ENCODE measurements around the gene TMEM129. TPM values are rescaled to one million over a fixed set of nuclear protein-coding genes. Genes with fewer than 3 reads are reported as not detected.
"Not testable (repeated sequence)": the region's sequence is repeated elsewhere in the genome, so short reads cannot be mapped to it uniquely, and the experiment has no call there.

The TMEM129 gene
- total RNA-seq, 2 donors from 2014 or later, result 20.4 to 22.1 TPM

DNA sequence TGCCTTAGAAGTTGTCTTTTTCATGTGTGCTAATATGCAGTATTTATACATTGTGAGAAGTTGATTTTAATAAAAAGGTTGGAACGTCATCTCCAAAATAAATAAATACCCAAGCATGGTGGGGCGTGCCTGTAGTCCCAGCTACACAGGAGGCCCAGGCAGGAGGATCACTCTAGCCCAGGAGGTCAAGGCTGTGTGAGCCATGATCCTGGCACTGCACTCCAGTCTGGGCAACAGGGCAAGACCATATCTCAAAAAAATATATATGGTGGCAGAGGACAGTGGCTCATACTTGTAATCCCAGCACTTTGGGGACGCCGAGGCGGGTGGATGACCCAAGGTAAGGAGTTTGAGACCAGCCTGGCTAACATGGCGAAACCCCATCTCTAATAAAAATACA lies 15.4 kb downstream of the TMEM129 start:
- Mint-ChIP-seq H3K36me3 (ENCODE audit: insufficient read depth in 2 of 2) (peaks cover 8 to 42% of the 10 kb centered on the region in 2 donors), H3K9me3 (no peaks in the 10 kb centered on the region), H3K27me3 (ENCODE audit: low read depth) (no peaks in the 10 kb centered on the region), H3K27ac (no peak overlapping the region), H3K4me3 (no peak overlapping the region), H3K4me1 (ENCODE audit: low read depth) (peaks cover 60% of the 10 kb centered on the region)
- DNase-seq (no peak), ATAC-seq (replicated peaks in 1 of 2) (no peak)

DNA sequence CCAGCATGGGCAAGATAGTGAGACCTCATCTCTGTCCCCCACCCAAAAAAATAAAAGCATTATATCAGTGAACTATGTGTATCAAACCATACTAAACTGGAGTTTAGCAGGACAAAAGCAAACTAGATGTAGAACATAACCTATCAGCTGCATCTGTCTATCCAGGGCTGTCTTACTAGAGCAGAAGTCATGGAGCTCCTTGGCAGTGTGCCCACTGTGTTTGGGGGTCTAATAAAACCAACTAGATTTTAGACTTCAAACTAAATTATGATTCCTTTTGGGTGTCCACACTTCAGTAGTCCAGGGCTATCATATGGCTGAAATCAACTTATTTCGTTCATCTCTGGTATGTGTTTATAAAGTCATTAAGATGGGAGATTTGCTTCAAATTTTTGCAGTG lies 17.3 kb downstream of the TMEM129 start:
- Mint-ChIP-seq H3K27ac (peak overlapping the region; percentile 33), H3K36me3 (ENCODE audit: insufficient read depth in 2 of 2) (peaks cover 7 to 39% of the 10 kb centered on the region in 2 donors), H3K27me3 (ENCODE audit: low read depth) (no peaks in the 10 kb centered on the region), H3K9me3 (no peaks in the 10 kb centered on the region), H3K4me3 (no peak overlapping the region), H3K4me1 (ENCODE audit: low read depth) (peaks cover 42% of the 10 kb centered on the region)
- no peak for DNase-seq
- ATAC-seq (replicated peaks in 1 of 2), result no peak

DNA sequence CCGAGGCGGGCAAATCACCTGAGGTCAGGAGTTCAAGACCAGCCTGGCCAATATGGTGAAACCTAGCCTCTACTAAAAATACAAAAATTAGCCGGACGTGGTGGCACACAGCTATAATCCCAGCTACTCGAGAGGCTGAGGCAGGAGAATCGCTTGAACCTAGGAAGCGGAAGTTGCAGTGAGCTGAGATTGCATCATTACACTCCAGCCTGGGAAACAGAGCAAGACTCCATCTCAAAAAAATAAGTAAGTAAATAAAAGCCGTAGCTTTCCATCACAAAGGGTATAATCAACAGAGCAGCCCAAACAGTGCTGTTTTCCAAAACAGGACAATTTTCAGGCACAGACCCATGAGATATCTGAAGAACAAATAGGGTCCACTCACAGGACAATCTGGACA lies 19.5 kb downstream of the TMEM129 start:
- DNase-seq; H3K27ac Mint-ChIP-seq; ATAC-seq (replicated peaks in 1 of 2); H3K27me3 Mint-ChIP-seq (ENCODE audit: low read depth); H3K9me3 Mint-ChIP-seq; H3K4me3 Mint-ChIP-seq: not testable (repeated sequence)
- Mint-ChIP-seq H3K36me3 (ENCODE audit: insufficient read depth in 2 of 2) (peaks cover 7 to 33% of the 10 kb centered on the region in 2 donors), H3K4me1 (ENCODE audit: low read depth) (peaks cover 33% of the 10 kb centered on the region)

DNA sequence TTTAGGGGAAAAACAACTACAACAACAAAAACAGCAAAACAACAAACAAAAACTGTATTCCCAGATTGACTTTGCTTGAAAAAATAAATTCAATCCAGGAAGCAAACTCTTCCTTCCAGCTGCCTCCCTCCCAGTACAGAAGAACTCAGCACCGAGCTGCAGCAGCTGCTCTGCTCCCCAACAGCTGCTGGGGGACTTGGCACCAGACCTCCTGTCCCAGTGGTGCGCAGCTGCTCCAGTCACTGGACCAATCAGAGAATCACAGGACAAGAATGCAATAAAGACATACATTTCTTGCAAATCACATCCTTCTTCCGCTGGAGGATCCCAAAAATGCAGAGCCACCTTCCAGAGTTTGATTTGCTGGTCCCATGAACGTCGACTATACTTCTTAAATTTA lies 25.2 kb downstream of the TMEM129 start:
- H3K4me3 Mint-ChIP-seq, result no peak overlapping the region
- peaks cover 5% of the 10 kb centered on the region for H3K4me1 Mint-ChIP-seq (ENCODE audit: low read depth)
- H3K36me3 Mint-ChIP-seq (ENCODE audit: insufficient read depth in 2 of 2), result peaks cover 8 to 38% of the 10 kb centered on the region in 2 donors
- no peak overlapping the region for H3K27ac Mint-ChIP-seq
- H3K27me3 Mint-ChIP-seq (ENCODE audit: low read depth), result no peaks in the 10 kb centered on the region
- ATAC-seq (replicated peaks in 1 of 2) (no peak), DNase-seq (no peak)
- no peaks in the 10 kb centered on the region for H3K9me3 Mint-ChIP-seq

DNA sequence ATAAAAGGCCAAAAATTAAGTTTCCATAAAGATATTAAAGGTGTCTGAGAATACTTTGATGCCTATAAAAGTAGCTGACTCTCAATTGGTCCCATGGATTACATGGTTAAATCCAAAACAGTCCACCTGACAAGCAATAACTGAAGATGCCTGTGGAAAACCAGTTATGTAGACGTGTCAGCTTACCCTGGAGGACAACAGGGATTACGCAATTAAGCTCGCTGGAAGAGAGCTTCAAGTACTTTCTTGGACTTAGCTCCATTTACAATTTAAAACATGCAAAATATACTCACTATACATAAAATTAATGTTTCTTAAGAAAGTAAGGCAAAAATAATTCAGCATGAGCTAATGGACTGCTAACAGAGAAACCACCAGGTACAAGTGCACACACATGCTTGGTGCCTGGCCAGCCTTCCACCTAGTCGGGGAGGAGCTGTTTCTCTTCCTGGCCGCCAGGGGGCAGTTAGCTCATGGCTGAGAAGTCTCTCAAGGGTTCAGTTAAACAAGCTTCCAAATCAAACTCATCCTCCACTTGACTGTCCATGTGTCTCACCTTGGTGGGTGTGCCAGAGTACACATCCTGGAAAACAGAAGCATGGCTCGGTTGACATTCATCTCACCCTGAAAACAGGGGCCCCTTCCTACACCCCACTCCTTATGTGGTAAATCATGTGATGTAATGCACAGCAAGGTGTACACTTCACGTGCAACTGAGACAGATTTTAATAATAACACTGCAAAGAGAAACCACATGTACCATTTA lies 27.8 kb downstream of the TMEM129 start:
- Mint-ChIP-seq H3K4me3 (no peak overlapping the region), H3K4me1 (ENCODE audit: low read depth) (peaks cover 5% of the 10 kb centered on the region), H3K27me3 (ENCODE audit: low read depth) (no peaks in the 10 kb centered on the region), H3K9me3 (no peaks in the 10 kb centered on the region), H3K27ac (no peak overlapping the region), H3K36me3 (ENCODE audit: insufficient read depth in 2 of 2) (peaks cover 8 to 37% of the 10 kb centered on the region in 2 donors)
- DNase-seq, result peak; percentile 73 to 79
- ATAC-seq (replicated peaks in 1 of 2), result peak; percentile 89 to 91

DNA sequence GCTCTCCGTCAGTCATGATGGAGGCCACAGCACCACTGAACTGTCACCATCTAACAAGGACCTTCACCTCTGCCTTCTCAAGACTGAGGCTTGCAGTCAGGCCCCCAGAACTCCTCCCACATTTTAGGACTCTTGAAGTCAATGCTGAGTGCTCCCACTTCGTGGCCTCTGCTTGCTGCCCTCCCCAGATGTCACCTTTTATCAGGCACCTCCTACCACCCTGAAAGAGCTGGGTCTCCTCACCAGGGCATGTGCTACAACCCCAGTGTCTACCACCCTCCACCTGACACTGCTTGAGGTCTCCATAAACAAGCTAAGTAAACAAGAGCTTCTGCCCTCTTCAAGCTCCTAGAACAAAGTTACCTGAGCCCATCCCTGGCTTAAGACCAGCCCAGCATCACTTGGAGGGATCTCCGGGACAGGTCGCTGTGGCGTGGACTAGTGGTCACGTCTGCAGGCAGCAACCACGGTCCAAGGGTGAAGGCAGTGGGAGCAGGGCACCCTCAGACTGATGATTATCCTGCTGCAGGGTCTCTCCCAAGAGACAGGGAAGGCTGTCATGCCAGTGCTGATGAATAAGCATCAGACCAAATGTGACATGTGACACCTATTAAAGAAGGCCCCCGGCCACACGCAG lies 29.3 kb downstream of the TMEM129 start:
- Mint-ChIP-seq H3K27ac (no peak overlapping the region), H3K27me3 (ENCODE audit: low read depth) (no peaks in the 10 kb centered on the region), H3K36me3 (ENCODE audit: insufficient read depth in 2 of 2) (peaks cover 8 to 37% of the 10 kb centered on the region in 2 donors), H3K4me1 (ENCODE audit: low read depth) (peaks cover 5% of the 10 kb centered on the region), H3K9me3 (no peaks in the 10 kb centered on the region), H3K4me3 (no peak overlapping the region)
- no peak for ATAC-seq (replicated peaks in 1 of 2)
- no peak for DNase-seq

DNA sequence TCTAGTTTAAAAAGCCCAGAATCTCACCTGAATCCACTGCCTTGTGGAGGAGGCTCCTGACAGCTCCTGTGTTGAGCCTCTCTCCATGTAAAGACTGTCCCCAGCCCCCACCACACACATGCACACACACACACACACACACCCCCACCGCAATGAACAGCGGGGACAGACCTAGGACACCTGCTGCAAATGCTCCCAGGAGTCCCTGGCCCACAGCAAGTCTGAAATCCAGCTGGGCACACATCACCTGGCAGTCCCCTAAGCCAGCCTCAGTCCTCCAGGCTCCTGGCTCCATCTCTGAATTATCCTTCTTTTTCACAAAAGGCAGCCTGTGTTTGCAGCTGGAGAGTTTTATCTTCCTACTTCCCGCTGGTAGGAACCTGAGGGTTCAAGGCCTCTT lies 30.4 kb downstream of the TMEM129 start:
- Mint-ChIP-seq H3K4me3 (no peak overlapping the region), H3K4me1 (ENCODE audit: low read depth) (peaks cover 5% of the 10 kb centered on the region), H3K36me3 (ENCODE audit: insufficient read depth in 2 of 2) (peaks cover 5 to 31% of the 10 kb centered on the region in 2 donors), H3K27ac (no peak overlapping the region), H3K9me3 (no peaks in the 10 kb centered on the region), H3K27me3 (ENCODE audit: low read depth) (no peaks in the 10 kb centered on the region)
- ATAC-seq (replicated peaks in 1 of 2), result no peak
- no peak for DNase-seq

DNA sequence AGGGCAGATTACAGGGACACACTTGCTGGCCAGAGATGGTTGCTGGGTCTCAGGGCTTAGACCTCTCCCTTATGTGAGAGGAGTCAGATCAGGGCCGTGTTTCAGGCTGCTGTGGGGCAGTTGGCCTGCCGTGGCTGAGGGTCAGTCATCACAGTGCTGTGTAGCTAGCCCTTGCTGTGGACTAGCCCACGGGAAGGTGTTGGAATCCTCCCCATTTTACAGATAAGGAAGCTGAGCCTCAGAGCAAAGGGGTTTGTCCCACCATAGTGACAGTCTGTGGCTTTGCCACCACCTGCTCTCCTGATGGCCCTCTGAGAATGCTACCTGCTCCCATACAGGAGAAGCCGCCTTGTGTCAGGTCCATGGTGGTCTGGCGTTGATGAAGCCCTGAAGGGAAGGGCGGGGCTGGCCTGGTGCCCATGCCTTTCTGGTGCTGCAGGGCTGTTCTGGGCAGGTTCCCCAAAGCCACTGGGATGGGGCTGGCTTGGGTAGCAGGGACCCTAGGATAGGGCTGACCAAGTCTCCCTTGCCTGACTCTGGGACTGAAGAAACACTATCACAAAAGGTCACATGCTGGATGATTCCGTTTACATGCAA lies 34.6 kb downstream of the TMEM129 start:
- Mint-ChIP-seq H3K4me3 (no peak overlapping the region), H3K27ac (no peak overlapping the region)
- no peak for DNase-seq

DNA sequence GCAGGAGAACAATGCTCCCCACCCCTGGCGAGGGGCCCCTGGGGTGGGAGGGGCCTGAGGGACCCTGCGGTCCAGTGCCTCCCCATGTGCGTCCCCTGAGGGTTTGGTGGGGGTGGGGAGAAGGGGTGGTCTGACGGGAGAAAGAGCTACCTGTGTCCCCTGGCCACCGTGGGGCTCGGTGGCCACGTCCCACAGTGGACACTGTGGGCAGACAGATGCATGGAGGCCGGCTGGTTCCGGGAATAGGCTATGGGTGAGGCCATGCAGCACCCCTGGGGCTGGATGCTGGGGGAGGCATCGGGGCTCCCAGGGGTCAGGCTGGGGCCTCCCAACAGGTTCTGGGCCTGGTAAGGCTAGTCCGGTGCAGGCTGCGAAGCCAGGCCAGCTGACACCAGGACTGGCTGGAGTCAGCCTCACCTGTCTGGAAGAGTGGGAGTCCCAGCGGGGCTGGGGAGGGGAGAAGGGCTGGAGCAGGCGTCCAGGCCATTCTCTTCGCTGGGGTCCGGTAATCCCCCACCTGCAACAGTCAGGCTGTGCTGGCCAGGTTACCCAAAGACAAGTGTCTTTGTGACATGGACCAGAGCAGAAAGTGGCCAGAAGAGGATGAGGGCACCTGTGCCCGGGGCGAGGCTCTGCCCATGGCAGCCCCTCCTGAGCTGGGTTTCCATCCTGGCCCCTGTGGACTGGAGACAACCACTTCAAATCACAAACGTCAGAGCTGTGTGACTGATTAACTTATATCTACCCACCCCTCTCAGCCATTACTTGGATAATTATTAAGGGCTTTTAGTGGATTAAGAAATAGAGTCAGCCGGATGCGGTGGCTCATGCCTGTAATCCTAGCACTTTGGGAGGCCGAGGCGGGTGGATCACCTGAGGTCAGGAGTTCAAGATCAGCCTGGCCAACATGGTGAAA lies 35.6 kb downstream of the TMEM129 start:
- H3K27me3 Mint-ChIP-seq (ENCODE audit: low read depth), result no peaks in the 10 kb centered on the region
- peaks cover 12% of the 10 kb centered on the region for H3K4me1 Mint-ChIP-seq (ENCODE audit: low read depth)
- no peak overlapping the region for H3K27ac Mint-ChIP-seq
- no peak overlapping the region for H3K4me3 Mint-ChIP-seq
- H3K9me3 Mint-ChIP-seq, result no peaks in the 10 kb centered on the region
- no peak for DNase-seq
- H3K36me3 Mint-ChIP-seq (ENCODE audit: insufficient read depth in 2 of 2), result peaks cover 1 to 5% of the 10 kb centered on the region in 2 donors
- no peak for ATAC-seq (replicated peaks in 1 of 2)

More for the DNA sequence above, 34.6 kb downstream of the TMEM129 start:
- no peak for ATAC-seq (replicated peaks in 1 of 2)
- no peaks in the 10 kb centered on the region for H3K27me3 Mint-ChIP-seq (ENCODE audit: low read depth)
- peaks cover 12% of the 10 kb centered on the region for H3K4me1 Mint-ChIP-seq (ENCODE audit: low read depth)
- H3K9me3 Mint-ChIP-seq, result no peaks in the 10 kb centered on the region
- H3K36me3 Mint-ChIP-seq (ENCODE audit: insufficient read depth in 2 of 2), result peaks cover 3 to 11% of the 10 kb centered on the region in 2 donors

DNA sequence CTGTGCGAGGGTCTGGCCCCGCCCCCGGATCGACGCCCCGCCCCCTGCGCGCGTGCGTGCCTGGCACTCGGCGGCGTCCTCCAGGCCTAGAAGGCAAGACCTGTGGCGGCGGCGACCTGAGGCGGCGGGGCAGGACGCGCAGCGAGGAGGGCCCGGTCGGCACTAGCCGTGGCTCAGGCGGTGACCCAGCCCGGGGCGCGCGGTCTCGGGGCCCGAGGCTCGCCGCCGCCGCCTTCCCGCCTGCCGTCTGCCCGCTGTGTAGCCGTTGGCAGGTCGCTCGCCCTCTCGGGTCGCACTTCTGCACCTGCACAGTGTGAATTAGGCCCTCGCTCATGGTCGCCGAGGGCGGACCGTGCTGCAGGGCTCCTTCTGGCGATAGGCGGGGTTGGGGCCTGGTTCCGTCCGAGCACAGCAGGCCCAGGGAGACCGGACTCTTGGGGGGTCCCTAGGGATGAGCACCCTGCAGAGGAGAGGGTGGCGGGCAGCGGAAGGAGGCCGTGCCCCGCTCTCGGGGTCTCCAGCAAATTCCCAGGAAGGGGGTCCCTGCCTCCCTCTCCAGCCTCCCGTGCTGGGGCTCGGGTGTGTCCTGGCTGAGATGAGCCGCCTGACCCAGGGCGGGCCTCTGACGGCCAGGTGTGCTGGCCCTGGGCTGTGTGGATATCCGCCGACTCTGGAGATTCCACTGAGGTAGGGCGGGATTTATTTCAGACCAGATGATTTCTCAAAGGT lies 36.5 kb downstream of the TMEM129 start:
- Mint-ChIP-seq H3K4me1 (ENCODE audit: low read depth) (peaks cover 12% of the 10 kb centered on the region), H3K36me3 (ENCODE audit: insufficient read depth in 2 of 2) (peaks cover 0 to 1% of the 10 kb centered on the region in 2 donors), H3K27ac (no peak overlapping the region), H3K9me3 (no peaks in the 10 kb centered on the region), H3K4me3 (peak overlapping the region in 1 of 2 donors; percentile 67), H3K27me3 (ENCODE audit: low read depth) (no peaks in the 10 kb centered on the region)
- ATAC-seq (replicated peaks in 1 of 2) (no peak), DNase-seq (peak in 1 of 2 donors; percentile 96)

DNA sequence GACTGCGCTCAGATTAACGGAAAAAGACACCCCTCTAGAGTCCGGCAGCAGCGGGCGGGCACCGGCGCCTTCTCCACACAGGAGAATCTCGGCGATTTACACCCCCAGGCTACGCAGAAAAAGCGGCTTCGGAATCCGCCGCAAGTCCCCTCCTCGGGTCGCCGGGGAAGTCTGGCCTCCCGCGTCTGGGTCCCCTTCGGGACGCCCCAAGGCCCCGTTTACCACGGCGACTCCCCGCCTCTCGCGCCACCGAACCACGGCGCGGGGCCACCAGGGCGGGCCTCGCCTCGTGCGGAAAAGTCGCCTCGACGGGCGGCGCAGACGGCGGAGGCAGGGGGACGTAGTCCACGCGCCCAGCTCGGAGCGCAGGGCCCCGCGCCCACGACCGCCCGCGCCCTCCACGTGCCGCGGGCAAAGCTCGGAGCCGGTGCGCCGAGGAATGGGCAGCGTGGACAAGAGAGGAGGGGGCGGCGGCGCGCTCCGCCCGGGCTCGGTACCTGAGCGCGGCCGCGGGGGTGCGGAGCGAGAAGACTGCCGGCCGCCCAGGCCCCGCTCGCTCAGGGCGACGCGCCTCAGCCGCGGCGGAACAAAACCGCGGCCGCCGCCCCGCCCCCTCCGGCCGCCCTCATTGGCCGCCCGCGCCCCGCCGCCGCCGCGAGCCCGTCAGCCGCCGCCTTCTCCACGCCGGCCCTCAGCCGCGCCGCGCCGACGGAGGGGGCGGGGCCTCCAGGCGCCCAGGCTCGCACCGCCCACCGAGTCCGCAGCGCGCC lies 37.2 kb downstream of the TMEM129 start, which contains the start of gene FAM53A:
Gene FAM53A, minus strand, starts transcription at position 578 of the 770 bp plus-strand sequence. CDS start 15,572 bp downstream, outside the sequence.
- peak; percentile 93 to 94 for ATAC-seq (replicated peaks in 1 of 2)
- H3K4me3 Mint-ChIP-seq, result peak within 1 kb of the TSS; percentile 86
- peaks cover 12% of the 10 kb centered on the region for H3K4me1 Mint-ChIP-seq (ENCODE audit: low read depth)
- no peaks in the 10 kb centered on the region for H3K9me3 Mint-ChIP-seq
- H3K27me3 Mint-ChIP-seq (ENCODE audit: low read depth), result no peaks in the 10 kb centered on the region
- H3K36me3 Mint-ChIP-seq (ENCODE audit: insufficient read depth in 2 of 2), result no peaks in the 10 kb centered on the region
- H3K27ac Mint-ChIP-seq, result peak within 1 kb of the TSS; percentile 35
- DNase-seq, result peak; percentile 46 to 99
